K562 (cell line): ENCODE results near the gene SLC31A1. TPM values are rescaled to one million over a fixed set of nuclear protein-coding genes. Genes with fewer than 3 reads are reported as not detected.

Experiments
- FOXA1 ChIP-seq: fragments of 450-650 bp; IDR thresholded peaks from 2 replicates; pipeline ENCODE4 v1.6.1; 2016; ENCODE audit warnings: mild to moderate bottlenecking, borderline replicate concordance
- NR2F6 ChIP-seq: fragments of 450-650 bp; formaldehyde crosslinking; IDR thresholded peaks from 2 replicates; pipeline ENCODE4 v1.4.0; 2020; ENCODE audit warnings: mild to moderate bottlenecking
- PHF8 ChIP-seq: fragments of 200-600 bp; sonication (generic); IDR thresholded peaks from 2 replicates; pipeline ENCODE4 v1.6.1; 2012; ENCODE audit warnings: mixed run types, mild to moderate bottlenecking, inconsistent platforms, low read length, moderate library complexity, borderline replicate concordance
- YBX1 ChIP-seq: fragments of 450-650 bp; IDR thresholded peaks from 2 replicates; pipeline ENCODE4 v1.7.1; 2016; ENCODE audit warnings: mild to moderate bottlenecking
- ZBTB8A ChIP-seq: fragments of 450-650 bp; IDR thresholded peaks from 2 replicates; pipeline ENCODE4 v1.6.1; 2018; ENCODE audit warnings: mild to moderate bottlenecking, moderate library complexity; ENCODE audit not compliant: partially characterized antibody
- ZNF232 ChIP-seq: sonication (generic); formaldehyde crosslinking; IDR thresholded peaks from 2 replicates; pipeline ENCODE4 v1.8.0; 2022; ENCODE audit warnings: mild to moderate bottlenecking, missing genetic modification reagents
- ZNF311 ChIP-seq: fragments of 250-450 bp; sonication (Bioruptor Pico); IDR thresholded peaks from 2 replicates; pipeline ENCODE4 v1.4.0; 2020; ENCODE audit warnings: mild to moderate bottlenecking, moderate library complexity
- ZNF778 ChIP-seq: fragments of 450-650 bp; formaldehyde crosslinking; IDR thresholded peaks from 2 replicates; pipeline ENCODE4 v1.4.0; 2020; ENCODE audit warnings: mild to moderate bottlenecking, moderate library complexity
- polyA plus RNA-seq, 8 experiments: library from polyadenylated mRNA; depleted of rRNA in 4 of 8; stranded (reverse) in 5 of 8; unstranded in 3 of 8; fragments of >200 nt; fragmentation: Nextera tagmentation in 2 of 8; fragmentation: Illumina TruSeq in 1 of 8; extraction: Ambion mirVana in 2 of 8; extraction: Trizol in 1 of 8; gene quantifications; 2 replicates each; pipeline versions ENCODE4 v1.2.1 to v1.2.3, GENCODE V29; 2011 to 2014; ENCODE audit warnings: inconsistent platforms in 1 of 8, missing spikeins in 1 of 8
- total RNA-seq, 7 experiments: library from RNA; depleted of rRNA in 6 of 7; stranded (reverse); fragments of >200 nt in 6 of 7; fragmentation: Illumina TruSeq in 2 of 7; extraction: Trizol in 2 of 7; gene quantifications; 2 replicates each; pipeline versions ENCODE4 v1.2.1 to v1.2.3, GENCODE V29; 2011 to 2021; ENCODE audit warnings: low replicate concordance in 1 of 7
- TF ChIP-seq, protein P1 (sequence below): fragments of 200-800 bp; sonication (Bioruptor generic); IDR thresholded peaks from 2 replicates; pipeline ENCODE4 v1.6.1; 2016; ENCODE audit warnings: missing genetic modification characterization, missing compliant biosample characterization
- TF ChIP-seq, protein P2 (sequence below): fragments of 450-650 bp; IDR thresholded peaks from 2 replicates; pipeline ENCODE4 v1.7.0; 2016; ENCODE audit warnings: borderline replicate concordance
- TF ChIP-seq, protein P3 (sequence below): sonication (generic); formaldehyde crosslinking; IDR thresholded peaks from 2 replicates; pipeline ENCODE4 v1.8.0; 2022; ENCODE audit warnings: missing genetic modification reagents, mild to moderate bottlenecking, borderline replicate concordance
- TF ChIP-seq, protein P4 (sequence below): fragments of 250-450 bp; sonication (Bioruptor Pico); IDR thresholded peaks from 2 replicates; pipeline ENCODE4 v1.4.0; 2020; ENCODE audit warnings: mild to moderate bottlenecking
- TF ChIP-seq, protein P5 (sequence below): fragments of 450-650 bp; conservative IDR thresholded peaks from 2 replicates; pipeline ENCODE4 v1.6.1; 2016; ENCODE audit warnings: missing genetic modification characterization, low read depth, mild to moderate bottlenecking, missing compliant biosample characterization, moderate library complexity

Gene SLC31A1
- total and polyA plus RNA-seq, 9 of the 15 experiments (the other 6 are each of a cell fraction or from before 2014, with no cell fraction given) = 15.4 to 40.7 (median 25.9) TPM

GRCh38 chr9:113275157-113276131, 54.1 kb downstream of the SLC31A1 start, which contains the start of the genes CDC26 and PRPF4 (continued):
- TF ChIP-seq, protein P1, sequence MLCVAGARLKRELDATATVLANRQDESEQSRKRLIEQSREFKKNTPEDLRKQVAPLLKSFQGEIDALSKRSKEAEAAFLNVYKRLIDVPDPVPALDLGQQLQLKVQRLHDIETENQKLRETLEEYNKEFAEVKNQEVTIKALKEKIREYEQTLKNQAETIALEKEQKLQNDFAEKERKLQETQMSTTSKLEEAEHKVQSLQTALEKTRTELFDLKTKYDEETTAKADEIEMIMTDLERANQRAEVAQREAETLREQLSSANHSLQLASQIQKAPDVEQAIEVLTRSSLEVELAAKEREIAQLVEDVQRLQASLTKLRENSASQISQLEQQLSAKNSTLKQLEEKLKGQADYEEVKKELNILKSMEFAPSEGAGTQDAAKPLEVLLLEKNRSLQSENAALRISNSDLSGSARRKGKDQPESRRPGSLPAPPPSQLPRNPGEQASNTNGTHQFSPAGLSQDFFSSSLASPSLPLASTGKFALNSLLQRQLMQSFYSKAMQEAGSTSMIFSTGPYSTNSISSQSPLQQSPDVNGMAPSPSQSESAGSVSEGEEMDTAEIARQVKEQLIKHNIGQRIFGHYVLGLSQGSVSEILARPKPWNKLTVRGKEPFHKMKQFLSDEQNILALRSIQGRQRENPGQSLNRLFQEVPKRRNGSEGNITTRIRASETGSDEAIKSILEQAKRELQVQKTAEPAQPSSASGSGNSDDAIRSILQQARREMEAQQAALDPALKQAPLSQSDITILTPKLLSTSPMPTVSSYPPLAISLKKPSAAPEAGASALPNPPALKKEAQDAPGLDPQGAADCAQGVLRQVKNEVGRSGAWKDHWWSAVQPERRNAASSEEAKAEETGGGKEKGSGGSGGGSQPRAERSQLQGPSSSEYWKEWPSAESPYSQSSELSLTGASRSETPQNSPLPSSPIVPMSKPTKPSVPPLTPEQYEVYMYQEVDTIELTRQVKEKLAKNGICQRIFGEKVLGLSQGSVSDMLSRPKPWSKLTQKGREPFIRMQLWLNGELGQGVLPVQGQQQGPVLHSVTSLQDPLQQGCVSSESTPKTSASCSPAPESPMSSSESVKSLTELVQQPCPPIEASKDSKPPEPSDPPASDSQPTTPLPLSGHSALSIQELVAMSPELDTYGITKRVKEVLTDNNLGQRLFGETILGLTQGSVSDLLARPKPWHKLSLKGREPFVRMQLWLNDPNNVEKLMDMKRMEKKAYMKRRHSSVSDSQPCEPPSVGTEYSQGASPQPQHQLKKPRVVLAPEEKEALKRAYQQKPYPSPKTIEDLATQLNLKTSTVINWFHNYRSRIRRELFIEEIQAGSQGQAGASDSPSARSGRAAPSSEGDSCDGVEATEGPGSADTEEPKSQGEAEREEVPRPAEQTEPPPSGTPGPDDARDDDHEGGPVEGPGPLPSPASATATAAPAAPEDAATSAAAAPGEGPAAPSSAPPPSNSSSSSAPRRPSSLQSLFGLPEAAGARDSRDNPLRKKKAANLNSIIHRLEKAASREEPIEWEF (CRISPR knock-in tag) = no peak
- TF ChIP-seq NR2F6 (CRISPR knock-in tag) = no peak
- TF ChIP-seq YBX1 = no peak
- peak; percentile 98 for TF ChIP-seq PHF8
- TF ChIP-seq ZNF778 (CRISPR knock-in tag) = no peak
- TF ChIP-seq, protein P2, sequence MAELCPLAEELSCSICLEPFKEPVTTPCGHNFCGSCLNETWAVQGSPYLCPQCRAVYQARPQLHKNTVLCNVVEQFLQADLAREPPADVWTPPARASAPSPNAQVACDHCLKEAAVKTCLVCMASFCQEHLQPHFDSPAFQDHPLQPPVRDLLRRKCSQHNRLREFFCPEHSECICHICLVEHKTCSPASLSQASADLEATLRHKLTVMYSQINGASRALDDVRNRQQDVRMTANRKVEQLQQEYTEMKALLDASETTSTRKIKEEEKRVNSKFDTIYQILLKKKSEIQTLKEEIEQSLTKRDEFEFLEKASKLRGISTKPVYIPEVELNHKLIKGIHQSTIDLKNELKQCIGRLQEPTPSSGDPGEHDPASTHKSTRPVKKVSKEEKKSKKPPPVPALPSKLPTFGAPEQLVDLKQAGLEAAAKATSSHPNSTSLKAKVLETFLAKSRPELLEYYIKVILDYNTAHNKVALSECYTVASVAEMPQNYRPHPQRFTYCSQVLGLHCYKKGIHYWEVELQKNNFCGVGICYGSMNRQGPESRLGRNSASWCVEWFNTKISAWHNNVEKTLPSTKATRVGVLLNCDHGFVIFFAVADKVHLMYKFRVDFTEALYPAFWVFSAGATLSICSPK = no peak
- TF ChIP-seq, protein P3, sequence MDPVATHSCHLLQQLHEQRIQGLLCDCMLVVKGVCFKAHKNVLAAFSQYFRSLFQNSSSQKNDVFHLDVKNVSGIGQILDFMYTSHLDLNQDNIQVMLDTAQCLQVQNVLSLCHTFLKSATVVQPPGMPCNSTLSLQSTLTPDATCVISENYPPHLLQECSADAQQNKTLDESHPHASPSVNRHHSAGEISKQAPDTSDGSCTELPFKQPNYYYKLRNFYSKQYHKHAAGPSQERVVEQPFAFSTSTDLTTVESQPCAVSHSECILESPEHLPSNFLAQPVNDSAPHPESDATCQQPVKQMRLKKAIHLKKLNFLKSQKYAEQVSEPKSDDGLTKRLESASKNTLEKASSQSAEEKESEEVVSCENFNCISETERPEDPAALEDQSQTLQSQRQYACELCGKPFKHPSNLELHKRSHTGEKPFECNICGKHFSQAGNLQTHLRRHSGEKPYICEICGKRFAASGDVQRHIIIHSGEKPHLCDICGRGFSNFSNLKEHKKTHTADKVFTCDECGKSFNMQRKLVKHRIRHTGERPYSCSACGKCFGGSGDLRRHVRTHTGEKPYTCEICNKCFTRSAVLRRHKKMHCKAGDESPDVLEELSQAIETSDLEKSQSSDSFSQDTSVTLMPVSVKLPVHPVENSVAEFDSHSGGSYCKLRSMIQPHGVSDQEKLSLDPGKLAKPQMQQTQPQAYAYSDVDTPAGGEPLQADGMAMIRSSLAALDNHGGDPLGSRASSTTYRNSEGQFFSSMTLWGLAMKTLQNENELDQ (CRISPR knock-in tag) = no peak
- TF ChIP-seq, protein P4, sequence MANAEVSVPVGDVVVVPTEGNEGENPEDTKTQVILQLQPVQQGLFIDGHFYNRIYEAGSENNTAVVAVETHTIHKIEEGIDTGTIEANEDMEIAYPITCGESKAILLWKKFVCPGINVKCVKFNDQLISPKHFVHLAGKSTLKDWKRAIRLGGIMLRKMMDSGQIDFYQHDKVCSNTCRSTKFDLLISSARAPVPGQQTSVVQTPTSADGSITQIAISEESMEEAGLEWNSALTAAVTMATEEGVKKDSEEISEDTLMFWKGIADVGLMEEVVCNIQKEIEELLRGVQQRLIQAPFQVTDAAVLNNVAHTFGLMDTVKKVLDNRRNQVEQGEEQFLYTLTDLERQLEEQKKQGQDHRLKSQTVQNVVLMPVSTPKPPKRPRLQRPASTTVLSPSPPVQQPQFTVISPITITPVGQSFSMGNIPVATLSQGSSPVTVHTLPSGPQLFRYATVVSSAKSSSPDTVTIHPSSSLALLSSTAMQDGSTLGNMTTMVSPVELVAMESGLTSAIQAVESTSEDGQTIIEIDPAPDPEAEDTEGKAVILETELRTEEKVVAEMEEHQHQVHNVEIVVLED (CRISPR knock-in tag) = no peak; the same call in 1 of the 2 replicates
- TF ChIP-seq ZBTB8A = no peak
- no peak for TF ChIP-seq ZNF311 (CRISPR knock-in tag)
- no peak for TF ChIP-seq ZNF232 (CRISPR knock-in tag)
- TF ChIP-seq, protein P5, sequence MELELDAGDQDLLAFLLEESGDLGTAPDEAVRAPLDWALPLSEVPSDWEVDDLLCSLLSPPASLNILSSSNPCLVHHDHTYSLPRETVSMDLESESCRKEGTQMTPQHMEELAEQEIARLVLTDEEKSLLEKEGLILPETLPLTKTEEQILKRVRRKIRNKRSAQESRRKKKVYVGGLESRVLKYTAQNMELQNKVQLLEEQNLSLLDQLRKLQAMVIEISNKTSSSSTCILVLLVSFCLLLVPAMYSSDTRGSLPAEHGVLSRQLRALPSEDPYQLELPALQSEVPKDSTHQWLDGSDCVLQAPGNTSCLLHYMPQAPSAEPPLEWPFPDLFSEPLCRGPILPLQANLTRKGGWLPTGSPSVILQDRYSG (tag) = no peak; the same call in 1 of the 2 replicates
- TF ChIP-seq FOXA1 = no peak
